Gastroesophageal sphincter (tissue), 4 donors: ENCODE results near the gene COL28A1. TPM values are rescaled to one million over a fixed set of nuclear protein-coding genes. Genes with fewer than 3 reads are reported as not detected.

Experiments used
- ATAC-seq: fragments of 150-250 bp; one replicate; pipeline ENCODE4 v1.9.1; 2016; ENCODE audit warnings: mild to moderate bottlenecking, moderate library complexity
- H3K27ac ChIP-seq, 4 donors: fragments of 200-600 bp; sonication (generic) in 3 of 4; 1 replicate in 3 of 4; 2 replicates in 1 of 4; pipeline ENCODE4 v1.5.1; 2016 to 2019
- H3K27me3 ChIP-seq: fragments of 200-600 bp; sonication (generic); one replicate; pipeline ENCODE4 v1.5.1; 2019
- H3K36me3 ChIP-seq, 2 donors: fragments of 200-600 bp; sonication (generic); one replicate each; pipeline ENCODE4 v1.5.1; 2019; ENCODE audit warnings: control low read depth in 1 of 2
- H3K4me1 ChIP-seq, 3 donors: fragments of 200-600 bp; sonication (generic); 1 replicate in 2 of 3; 2 replicates in 1 of 3; pipeline ENCODE4 v1.5.1; 2016 to 2019; ENCODE audit warnings: control low read depth in 2 of 3
- H3K4me3 ChIP-seq, 2 donors: fragments of 200-600 bp; sonication (generic); one replicate each; pipeline ENCODE4 v1.5.1; 2019; ENCODE audit warnings: mild to moderate bottlenecking in 1 of 2, moderate library complexity in 1 of 2
- H3K9me3 ChIP-seq, 3 donors: fragments of 200-600 bp; sonication (generic); one replicate each; pipeline ENCODE4 v1.5.1; 2017 to 2019; ENCODE audit warnings: control low read depth in 2 of 3
- CTCF ChIP-seq, 4 experiments: fragments of 200-600 bp in 2 of 4; fragments of 450-650 bp in 2 of 4; sonication (generic) in 1 of 4; IDR thresholded peaks; one replicate each; pipeline ENCODE4 v1.5.1; 2017 to 2019; ENCODE audit warnings: antibody characterized with exemption in 4 of 4, mild to moderate bottlenecking in 2 of 4, moderate library complexity in 2 of 4
- EP300 ChIP-seq: sonication (generic); formaldehyde crosslinking; IDR thresholded peaks from one replicate; pipeline ENCODE4 v1.6.1; 2017; ENCODE audit warnings: antibody characterized with exemption, mild to moderate bottlenecking
- POLR2A ChIP-seq, 2 donors: fragments of 450-650 bp; IDR thresholded peaks; one replicate each; pipeline ENCODE4 v1.6.1; 2017; ENCODE audit warnings: antibody characterized with exemption in 2 of 2, mild to moderate bottlenecking in 2 of 2, moderate library complexity in 1 of 2
- POLR2AphosphoS5 ChIP-seq: sonication (generic); formaldehyde crosslinking; IDR thresholded peaks from one replicate; pipeline ENCODE4 v1.6.1; 2017; ENCODE audit warnings: antibody characterized with exemption
- WGBS, 2 donors: methylation state at CpG; one replicate each; pipeline ENCODE4 v1.1.5; 2018; ENCODE audit warnings: low coverage in 1 of 2; 5-methylcytosine and 5-hydroxymethylcytosine counted together
- total RNA-seq, 4 donors: library from RNA; depleted of rRNA; stranded (reverse); fragments of >200 nt; gene quantifications; one replicate each; pipeline ENCODE4 v1.1.0, GENCODE V29; 2016

The COL28A1 gene
- total RNA-seq, 4 donors from 2014 or later, result 12.5 to 21.3 (median 18.7) TPM

- Histone ChIP-seq H3K4me3 (no peak overlapping the region), H3K27ac (no peak overlapping the region), H3K36me3 (peaks cover 0 to 22% of the 10 kb centered on the region in 2 donors), H3K4me1 (no peaks in the 10 kb centered on the region), H3K9me3 (no peaks in the 10 kb centered on the region), H3K27me3 (no peaks in the 10 kb centered on the region)
- TF ChIP-seq POLR2A (IDR thresholded peaks at IDR 0.05), result no peak
- no peak for TF ChIP-seq POLR2AphosphoS5
- no peak for TF ChIP-seq EP300
- TF ChIP-seq CTCF (IDR thresholded peaks at IDR 0.05), result no peak
- WGBS, 2 donors, result 80 to 86% methylated on average over 5 of the region's 5 CpGs
- no peak for ATAC-seq
Observed at GRCh38 chr7:7554021-7554432, 18.4 kb upstream of the COL28A1 start.

GRCh38 chr7:7553386-7553785, 17.7 kb upstream of the COL28A1 start:
- Histone ChIP-seq H3K4me1 (no peaks in the 10 kb centered on the region), H3K36me3 (peaks cover 0 to 22% of the 10 kb centered on the region in 2 donors), H3K27ac (no peak overlapping the region), H3K27me3 (no peaks in the 10 kb centered on the region), H3K4me3 (no peak overlapping the region), H3K9me3 (no peaks in the 10 kb centered on the region)
- TF ChIP-seq POLR2AphosphoS5, result peak; percentile 61
- no peak for TF ChIP-seq EP300
- no peak for TF ChIP-seq POLR2A (IDR thresholded peaks at IDR 0.05)
- TF ChIP-seq CTCF (IDR thresholded peaks at IDR 0.05), result no peak
- WGBS, 2 donors, result 81 to 87% methylated on average over 1 of the region's 1 CpG
- ATAC-seq, result no peak

- no peak for ATAC-seq
- H3K36me3 ChIP-seq, result peaks cover 0 to 13% of the 10 kb centered on the region in 2 donors
- H3K4me1 ChIP-seq, result no peaks in the 10 kb centered on the region
- H3K9me3 ChIP-seq, result no peaks in the 10 kb centered on the region
- 68 to 79% methylated on average over 2 of the region's 2 CpGs for WGBS, 2 donors
- H3K4me3 ChIP-seq, result no peak overlapping the region
- H3K27ac ChIP-seq, result no peak overlapping the region
- TF ChIP-seq POLR2A (IDR thresholded peaks at IDR 0.05) (no peak), CTCF (IDR thresholded peaks at IDR 0.05) (no peak), EP300 (no peak), POLR2AphosphoS5 (no peak)
- no peaks in the 10 kb centered on the region for H3K27me3 ChIP-seq
Observed at GRCh38 chr7:7552199-7552598, 16.5 kb upstream of the COL28A1 start.

- WGBS, 2 donors, result 89 to 97% methylated on average over 3 of the region's 3 CpGs
- H3K9me3 ChIP-seq, result no peaks in the 10 kb centered on the region
- H3K27me3 ChIP-seq, result no peaks in the 10 kb centered on the region
- peaks cover 0 to 10% of the 10 kb centered on the region in 2 donors for H3K36me3 ChIP-seq
- no peak for ATAC-seq
- H3K27ac ChIP-seq, result no peak overlapping the region
- H3K4me1 ChIP-seq, result no peaks in the 10 kb centered on the region
- no peak overlapping the region for H3K4me3 ChIP-seq
- TF ChIP-seq CTCF (IDR thresholded peaks at IDR 0.05) (no peak), POLR2A (IDR thresholded peaks at IDR 0.05) (no peak), EP300 (no peak), POLR2AphosphoS5 (no peak)
Observed at GRCh38 chr7:7550663-7551062, 15.0 kb upstream of the COL28A1 start.

- Histone ChIP-seq H3K27ac (no peak overlapping the region), H3K4me3 (no peak overlapping the region), H3K36me3 (peaks cover 0 to 10% of the 10 kb centered on the region in 2 donors), H3K4me1 (no peaks in the 10 kb centered on the region), H3K9me3 (no peaks in the 10 kb centered on the region), H3K27me3 (no peaks in the 10 kb centered on the region)
- TF ChIP-seq CTCF (IDR thresholded peaks at IDR 0.05), result no peak
- no peak for TF ChIP-seq EP300
- ATAC-seq, result no peak
- WGBS, 2 donors, result 72 to 85% methylated on average over 3 of the region's 3 CpGs
Observed at GRCh38 chr7:7548407-7548806, 12.7 kb upstream of the COL28A1 start.
